Natural killer cell (primary cell): ENCODE data around the gene MUC2. TPM values are rescaled to one million over a fixed set of nuclear protein-coding genes. Genes with fewer than 3 reads are reported as not detected.

Experiments
- ATAC-seq, 3 donors: fragments of 150-1000 bp in 2 of 3; fragments of 200-7000 bp in 1 of 3; cut with Tn5 transposase; 1 replicate in 1 of 3; 2 replicates in 2 of 3; pipeline ENCODE4 v1.10.0; 2021; ENCODE audit warnings: mild to moderate bottlenecking in 2 of 3, moderate library complexity in 2 of 3
- DNase-seq, 2 donors: peaks; one replicate each; pipeline versions ENCODE4 v3.0.0 to v3.0.0-alpha.2; 2013 to 2021; ENCODE audit warnings: mixed read lengths in 1 of 2
- H3K27ac ChIP-seq: one replicate; pipeline ENCODE4 v1.5.1; 2013; ENCODE audit warnings: mild to moderate bottlenecking, low read length
- H3K27me3 ChIP-seq: one replicate; pipeline ENCODE4 v1.6.1; 2013; ENCODE audit warnings: low read length; ENCODE audit not compliant: control insufficient read depth, insufficient read depth
- H3K36me3 ChIP-seq: one replicate; pipeline ENCODE4 v1.6.1; 2013; ENCODE audit warnings: low read length; ENCODE audit not compliant: control insufficient read depth, insufficient read depth
- H3K4me1 ChIP-seq: one replicate; pipeline ENCODE4 v1.6.1; 2013; ENCODE audit warnings: low read length; ENCODE audit not compliant: control insufficient read depth, insufficient read depth
- H3K4me3 ChIP-seq: one replicate; pipeline ENCODE4 v1.5.1; 2013; ENCODE audit warnings: low read length
- H3K9me3 ChIP-seq: one replicate; pipeline ENCODE4 v1.6.1; 2013; ENCODE audit warnings: low read length; ENCODE audit not compliant: control insufficient read depth, insufficient read depth
- H3K27ac Mint-ChIP-seq, 2 donors: one replicate each; pipeline ENCODE4 v1.8.0; 2022; ENCODE audit warnings: mild to moderate bottlenecking in 2 of 2, mixed read lengths in 2 of 2, moderate library complexity in 1 of 2
- H3K27me3 Mint-ChIP-seq, 2 donors: one replicate each; pipeline ENCODE4 v1.8.0; 2022; ENCODE audit warnings: low read depth in 2 of 2, mixed read lengths in 2 of 2
- H3K36me3 Mint-ChIP-seq: one replicate; pipeline ENCODE4 v1.8.0; 2022; ENCODE audit warnings: mixed read lengths
- H3K4me1 Mint-ChIP-seq, 2 donors: one replicate each; pipeline ENCODE4 v1.8.0; 2022; ENCODE audit warnings: mixed read lengths in 2 of 2
- H3K4me3 Mint-ChIP-seq: one replicate; pipeline ENCODE4 v1.8.0; 2022; ENCODE audit warnings: mild to moderate bottlenecking, moderate library complexity, mixed read lengths
- H3K9me3 Mint-ChIP-seq, 2 donors: one replicate each; pipeline ENCODE4 v1.8.0; 2022; ENCODE audit warnings: mixed read lengths in 2 of 2
- CTCF ChIP-seq: fragments of 200-600 bp; IDR thresholded peaks from one replicate; pipeline ENCODE4 v1.8.0; 2022; ENCODE audit warnings: antibody characterized with exemption
- WGBS: methylation state at CpG from one replicate; pipeline ENCODE4 v1.1.7; 2013; ENCODE audit warnings: missing lambda C conversion rate; ENCODE audit not compliant: insufficient coverage; 5-methylcytosine and 5-hydroxymethylcytosine counted together
- intact Hi-C: fragments of 100-400 bp; cut with micrococcal nuclease; formaldehyde crosslinking; loops from one replicate; pipeline ENCODE4 v1.14.2; 2022
- total RNA-seq, 4 donors: library from RNA; stranded (reverse); fragments of 120-200 nt in 1 of 4; gene quantifications; one replicate each; pipeline versions ENCODE4 v1.2.3 to v1.2.4, GENCODE V29; 2013 to 2022

The MUC2 gene
- total RNA-seq, 3 donors from 2014 or later (not counting 1 experiment from before 2014, with no cell fraction given) = not detected

- H3K4me3 Mint-ChIP-seq = no peak overlapping the region
- no peaks in the 10 kb centered on the region for H3K36me3 Mint-ChIP-seq
- peaks cover 18% of the 10 kb centered on the region in 2 donors for H3K4me1 Mint-ChIP-seq
- H3K27me3 Mint-ChIP-seq = peaks cover 0 to 7% of the 10 kb centered on the region in 2 donors
- intact Hi-C loops = no loop called here
- Histone ChIP-seq H3K4me1 (peaks cover 19% of the 10 kb centered on the region), H3K36me3 (no peaks in the 10 kb centered on the region), H3K4me3 (no peak overlapping the region), H3K27me3 (peaks cover 5% of the 10 kb centered on the region), H3K9me3 (no peaks in the 10 kb centered on the region), H3K27ac (no peak overlapping the region)
- H3K9me3 Mint-ChIP-seq = no peaks in the 10 kb centered on the region
- ATAC-seq = no peak
- WGBS = 82% methylated on average over 25 of the region's 25 CpGs
- no peak for TF ChIP-seq CTCF
- DNase-seq = no peak
- no peak overlapping the region for H3K27ac Mint-ChIP-seq
These were observed 26.2 kb upstream of the MUC2 start for GRCh38 chr11:1048375-1049070.

GRCh38 chr11:1049071-1049405 is 25.6 kb upstream of the MUC2 start:
- no peaks in the 10 kb centered on the region for H3K36me3 ChIP-seq
- H3K4me1 ChIP-seq = peaks cover 19% of the 10 kb centered on the region
- H3K9me3 Mint-ChIP-seq = no peaks in the 10 kb centered on the region
- 81% methylated on average over 6 of the region's 6 CpGs for WGBS
- no peaks in the 10 kb centered on the region for H3K36me3 Mint-ChIP-seq
- H3K27me3 ChIP-seq = peaks cover 5% of the 10 kb centered on the region
- H3K4me1 Mint-ChIP-seq = peaks cover 18% of the 10 kb centered on the region in 2 donors
- no peak for TF ChIP-seq CTCF
- H3K4me3 Mint-ChIP-seq = no peak overlapping the region
- no peak overlapping the region for H3K4me3 ChIP-seq
- H3K9me3 ChIP-seq = no peaks in the 10 kb centered on the region
- no peak overlapping the region for H3K27ac ChIP-seq
- DNase-seq (no peak), ATAC-seq (no peak)
- H3K27me3 Mint-ChIP-seq = peaks cover 0 to 7% of the 10 kb centered on the region in 2 donors
- no peak overlapping the region for H3K27ac Mint-ChIP-seq
- intact Hi-C loops = no loop called here

GRCh38 chr11:1049431-1049891 is 25.2 kb upstream of the MUC2 start:
- DNase-seq (no peak), ATAC-seq (no peak)
- Mint-ChIP-seq H3K9me3 (no peaks in the 10 kb centered on the region), H3K27ac (no peak overlapping the region), H3K27me3 (peaks cover 0 to 7% of the 10 kb centered on the region in 2 donors), H3K4me3 (no peak overlapping the region), H3K36me3 (no peaks in the 10 kb centered on the region), H3K4me1 (peaks cover 18% of the 10 kb centered on the region in 2 donors)
- no peak for TF ChIP-seq CTCF
- Histone ChIP-seq H3K4me3 (no peak overlapping the region), H3K4me1 (peaks cover 19% of the 10 kb centered on the region), H3K36me3 (no peaks in the 10 kb centered on the region), H3K27me3 (peaks cover 5% of the 10 kb centered on the region), H3K27ac (no peak overlapping the region), H3K9me3 (no peaks in the 10 kb centered on the region)
- intact Hi-C loops = no loop called here
- WGBS = 61% methylated on average over 13 of the region's 13 CpGs
